GM13976 (cell line): Measurements from ENCODE around the gene SLC4A1AP.

ENCODE experiments used
- DNase-seq: peaks from one replicate; pipeline ENCODE4 v3.0.0; 2012; ENCODE audit warnings: low spot score
- CTCF ChIP-seq: IDR thresholded peaks from 2 replicates; pipeline ENCODE4 v1.5.1; 2012; ENCODE audit warnings: borderline replicate concordance, mild to moderate bottlenecking; ENCODE audit not compliant: insufficient read depth; ENCODE audit errors: extremely low read depth, missing control alignments, control extremely low read depth
- in situ Hi-C: fragments of 300-500 bp; cut with MboI; formaldehyde crosslinking; loops from one replicate; pipeline ENCODE4 v1.12.0; 2022; ENCODE audit warnings: low sequenced_read_pairs, mixed read lengths, inconsistent platforms; ENCODE audit not compliant: unreplicated experiment

Gene SLC4A1AP

GRCh38 chr2:27724905-27725701, 61.4 kb downstream of the SLC4A1AP start:
- no peak for DNase-seq
- TF ChIP-seq CTCF: no peak
- in situ Hi-C loops: no loop called here

- in situ Hi-C loops: no loop called here
- DNase-seq: no peak
- no peak for TF ChIP-seq CTCF
These were observed 63.6 kb downstream of the SLC4A1AP start for GRCh38 chr2:27727257-27727656.

- TF ChIP-seq CTCF: no peak
- DNase-seq: no peak
- in situ Hi-C loops: no loop called here
These were observed 64.6 kb downstream of the SLC4A1AP start for GRCh38 chr2:27728081-27728858.

GRCh38 chr2:27729198-27729597, 65.5 kb downstream of the SLC4A1AP start:
- DNase-seq: no peak
- no peak for TF ChIP-seq CTCF
- in situ Hi-C loops: no loop called here

GRCh38 chr2:27729614-27730013, 65.9 kb downstream of the SLC4A1AP start:
- in situ Hi-C loops: no loop called here
- TF ChIP-seq CTCF: no peak

GRCh38 chr2:27730261-27730662, 66.6 kb downstream of the SLC4A1AP start:
- no peak for DNase-seq
- in situ Hi-C loops: no loop called here
- TF ChIP-seq CTCF: no peak

More at GRCh38 chr2:27729614-27730013, 65.9 kb downstream of the SLC4A1AP start:
- no peak for DNase-seq
